Ishikawa (cell line): ENCODE measurements around the gene TROAP.

Source experiments
- CEBPB ChIP-seq: IDR thresholded peaks from 2 replicates; pipeline ENCODE4 v1.6.1; 2012
- CREB1 ChIP-seq: IDR thresholded peaks from 2 replicates; pipeline ENCODE4 v1.6.1; 2012; ENCODE audit warnings: low read depth
- EGR1 ChIP-seq: IDR thresholded peaks from 2 replicates; pipeline ENCODE4 v1.6.1; 2012
- EP300 ChIP-seq: IDR thresholded peaks from 2 replicates; pipeline ENCODE4 v1.6.1; 2012; ENCODE audit warnings: borderline replicate concordance
- FOXM1 ChIP-seq: IDR thresholded peaks from 2 replicates; pipeline ENCODE4 v1.6.1; 2012; ENCODE audit warnings: low read depth, borderline replicate concordance
- MAX ChIP-seq: IDR thresholded peaks from 2 replicates; pipeline ENCODE4 v1.6.1; 2012
- NFIC ChIP-seq: IDR thresholded peaks from 2 replicates; pipeline ENCODE4 v1.6.1; 2012
- RAD21 ChIP-seq: IDR thresholded peaks from 2 replicates; pipeline ENCODE4 v1.6.1; 2012; ENCODE audit warnings: low read depth
- REST ChIP-seq: IDR thresholded peaks from 2 replicates; pipeline ENCODE4 v1.6.1; 2012; ENCODE audit warnings: low read depth, mild to moderate bottlenecking
- TAF1 ChIP-seq: IDR thresholded peaks from 2 replicates; pipeline ENCODE4 v1.6.1; 2012; ENCODE audit warnings: low read depth, mild to moderate bottlenecking
- TCF12 ChIP-seq: IDR thresholded peaks from 2 replicates; pipeline ENCODE4 v1.6.1; 2012; ENCODE audit warnings: low read depth
- TEAD4 ChIP-seq: IDR thresholded peaks from 2 replicates; pipeline ENCODE4 v1.6.1; 2012
- USF1 ChIP-seq: IDR thresholded peaks from 2 replicates; pipeline ENCODE4 v1.6.1; 2012
- YY1 ChIP-seq: IDR thresholded peaks from 2 replicates; pipeline ENCODE4 v1.6.1; 2012; ENCODE audit warnings: low read depth
- ZBTB7A ChIP-seq: IDR thresholded peaks from 2 replicates; pipeline ENCODE4 v1.6.1; 2012; ENCODE audit warnings: low read depth

TROAP gene

GRCh38 chr12:49347311-49348193 is 24.5 kb downstream of the TROAP start:
- TF ChIP-seq TEAD4 (peak; percentile 54), TAF1 (no peak; the same call in 1 of the 2 replicates), EP300 (no peak; the same call in 1 of the 2 replicates), MAX (peak; percentile 57), EGR1 (peak; percentile 37; the same call in 1 of the 2 replicates), CREB1 (no peak), RAD21 (peak; percentile 54; the same call in 1 of the 2 replicates), REST (no peak), USF1 (no peak; the same call in 1 of the 2 replicates), TCF12 (peak; percentile 61; the same call in 1 of the 2 replicates), NFIC (peak; percentile 79), CEBPB (no peak), ZBTB7A (peak; percentile 99), YY1 (no peak), FOXM1 (no peak)

GRCh38 chr12:49348781-49349180 is 25.7 kb downstream of the TROAP start:
- no peak for TF ChIP-seq RAD21
- no peak for TF ChIP-seq TEAD4
- TF ChIP-seq ZBTB7A, result no peak
- no peak for TF ChIP-seq EGR1
- no peak for TF ChIP-seq TAF1
- TF ChIP-seq YY1, result no peak
- no peak for TF ChIP-seq NFIC
- no peak for TF ChIP-seq EP300
- no peak for TF ChIP-seq USF1
- TF ChIP-seq MAX, result no peak
- no peak for TF ChIP-seq CEBPB
- no peak for TF ChIP-seq CREB1
- no peak for TF ChIP-seq FOXM1
- no peak for TF ChIP-seq TCF12
- TF ChIP-seq REST, result no peak

GRCh38 chr12:49349266-49349665 is 26.2 kb downstream of the TROAP start:
- TF ChIP-seq CREB1, result no peak
- no peak for TF ChIP-seq RAD21
- TF ChIP-seq USF1, result no peak
- TF ChIP-seq MAX, result no peak
- no peak for TF ChIP-seq YY1
- no peak for TF ChIP-seq CEBPB

- no peak for TF ChIP-seq FOXM1
- TF ChIP-seq USF1, result no peak
- TF ChIP-seq EGR1, result no peak
- TF ChIP-seq TCF12, result no peak
- no peak for TF ChIP-seq RAD21
- no peak for TF ChIP-seq CEBPB
- no peak for TF ChIP-seq MAX
- no peak for TF ChIP-seq EP300
- TF ChIP-seq TEAD4, result no peak
- TF ChIP-seq NFIC, result no peak
- TF ChIP-seq YY1, result no peak
- no peak for TF ChIP-seq CREB1
- TF ChIP-seq TAF1, result no peak
- no peak for TF ChIP-seq REST
- no peak for TF ChIP-seq ZBTB7A
Observed at GRCh38 chr12:49352351-49352750, 29.3 kb downstream of the TROAP start.
